Adrenal gland (tissue), 12 donors: ENCODE results near the gene SMIM24. TPM values are rescaled to one million over a fixed set of nuclear protein-coding genes. Genes with fewer than 3 reads are reported as not detected.

Experiments used
- DNase-seq, 7 donors: peaks; one replicate each; pipeline ENCODE4 v3.0.0-alpha.2; 2019 to 2020
- H3K27ac ChIP-seq, 5 donors: fragments of 200-600 bp; sonication (generic) in 4 of 5; 1 replicate in 3 of 5; 2 replicates in 2 of 5; pipeline versions ENCODE4 v1.5.1 to v1.8.0; 2016 to 2020; ENCODE audit warnings: mild to moderate bottlenecking in 1 of 5
- H3K27me3 ChIP-seq: fragments of 200-600 bp; 2 replicates; pipeline ENCODE4 v1.8.0; 2021
- H3K36me3 ChIP-seq, 2 donors: fragments of 200-600 bp; replicated peaks in 1 of 2; 1 replicate in 1 of 2; 2 replicates in 1 of 2; pipeline versions ENCODE4 v1.5.1 to v1.8.0; 2018 to 2022
- H3K4me1 ChIP-seq, 2 donors: fragments of 200-600 bp; replicated peaks in 1 of 2; 1 replicate in 1 of 2; 2 replicates in 1 of 2; pipeline versions ENCODE4 v1.5.1 to v1.8.0; 2018 to 2021
- H3K4me3 ChIP-seq, 4 donors: fragments of 200-600 bp; sonication (generic) in 3 of 4; one replicate each; pipeline ENCODE4 v1.5.1; 2016 to 2018
- H3K9me3 ChIP-seq, 3 donors: fragments of 200-600 bp; sonication (generic) in 1 of 3; replicated peaks in 1 of 3; 1 replicate in 2 of 3; 2 replicates in 1 of 3; pipeline versions ENCODE4 v1.5.1 to v1.8.0; 2016 to 2021
- POLR2A ChIP-seq, 2 donors: fragments of 450-650 bp; IDR thresholded peaks; one replicate each; pipeline ENCODE4 v1.6.1; 2017; ENCODE audit warnings: antibody characterized with exemption in 2 of 2, mild to moderate bottlenecking in 2 of 2, moderate library complexity in 1 of 2
- WGBS, 4 donors: extraction: QIAGEN DNeasy Blood & Tissue Kit in 2 of 4; methylation state at CpG; one replicate each; pipeline versions ENCODE4 v1.1.5 to v1.1.7; 2013 to 2017; 5-methylcytosine and 5-hydroxymethylcytosine counted together
- intact Hi-C, 2 donors: fragments of 100-400 bp; cut with DNase I; formaldehyde crosslinking; loops; one replicate each; pipeline versions ENCODE4 v1.14.1 to v1.15.0; 2022 to 2023
- polyA plus RNA-seq, 3 donors: library from polyadenylated mRNA; stranded (reverse); fragments of 200-250 nt in 2 of 3; fragments of 350-450 nt in 1 of 3; fragmentation: Illumina TruSeq in 1 of 3; extraction: RNeasy Lipid Tissue Mini Kit (QIAGEN cat#74804) in 1 of 3; gene quantifications; one replicate each; pipeline ENCODE4 v1.2.3, GENCODE V29; 2013 to 2014
- total RNA-seq, 9 donors: library from RNA; depleted of rRNA in 4 of 9; stranded (reverse); fragments of >200 nt in 4 of 9; fragments of 120-200 nt in 1 of 9; fragmentation: NEBNext Ultra II Directional in 1 of 9; extraction: Animal tissue kit (Norgen Biotek cat#: 25700) in 1 of 9; gene quantifications; one replicate each; pipeline versions ENCODE4 v1.1.0 to v1.2.4, GENCODE V29; 2013 to 2023
- TF ChIP-seq, protein P1 (sequence below), 6 experiments: fragments of 450-650 bp in 4 of 6; fragments of 200-600 bp in 2 of 6; sonication (generic) in 1 of 6; IDR thresholded peaks; 1 replicate in 5 of 6; 2 replicates in 1 of 6; pipeline versions ENCODE4 v1.5.1 to v1.8.0; 2016 to 2021; ENCODE audit warnings: antibody characterized with exemption in 6 of 6, mild to moderate bottlenecking in 2 of 6, moderate library complexity in 1 of 6
- donor health status: healthy with polysubstance abuse.
- donor health status: Bipolar disorder and iron deficiency.
- donor health status: DM: yes; HTN: yes; CAD: no.
- donor health status: DM: no; HTN: no; CAD: no.
- donor health status: DM: no; HTN: no; CAD: no.
- donor health status: DM: yes; HTN: yes; CAD: no.

Gene SMIM24
- total and polyA plus RNA-seq, 12 donors = 0.36 to 0.48 TPM; not detected in 10

GRCh38 chr19:3459089-3459881 lies 21.0 kb downstream of the SMIM24 start:
- peak; percentile 90 to 97 (median 94) for DNase-seq
- intact Hi-C loops = no loop called here
- no peaks in the 10 kb centered on the region for H3K27me3 ChIP-seq
- H3K9me3 ChIP-seq = no peaks in the 10 kb centered on the region
- 14 to 21% (median 15%) methylated on average over 17 to 26 of the region's 26 CpGs for WGBS, 4 donors
- H3K27ac ChIP-seq = peak overlapping the region; percentile 72 to 96 (median 73)
- H3K4me1 ChIP-seq = peaks cover 30 to 42% of the 10 kb centered on the region in 2 donors
- H3K4me3 ChIP-seq = no peak overlapping the region
- TF ChIP-seq POLR2A (IDR thresholded peaks at IDR 0.05) = no peak
- TF ChIP-seq, protein P1, sequence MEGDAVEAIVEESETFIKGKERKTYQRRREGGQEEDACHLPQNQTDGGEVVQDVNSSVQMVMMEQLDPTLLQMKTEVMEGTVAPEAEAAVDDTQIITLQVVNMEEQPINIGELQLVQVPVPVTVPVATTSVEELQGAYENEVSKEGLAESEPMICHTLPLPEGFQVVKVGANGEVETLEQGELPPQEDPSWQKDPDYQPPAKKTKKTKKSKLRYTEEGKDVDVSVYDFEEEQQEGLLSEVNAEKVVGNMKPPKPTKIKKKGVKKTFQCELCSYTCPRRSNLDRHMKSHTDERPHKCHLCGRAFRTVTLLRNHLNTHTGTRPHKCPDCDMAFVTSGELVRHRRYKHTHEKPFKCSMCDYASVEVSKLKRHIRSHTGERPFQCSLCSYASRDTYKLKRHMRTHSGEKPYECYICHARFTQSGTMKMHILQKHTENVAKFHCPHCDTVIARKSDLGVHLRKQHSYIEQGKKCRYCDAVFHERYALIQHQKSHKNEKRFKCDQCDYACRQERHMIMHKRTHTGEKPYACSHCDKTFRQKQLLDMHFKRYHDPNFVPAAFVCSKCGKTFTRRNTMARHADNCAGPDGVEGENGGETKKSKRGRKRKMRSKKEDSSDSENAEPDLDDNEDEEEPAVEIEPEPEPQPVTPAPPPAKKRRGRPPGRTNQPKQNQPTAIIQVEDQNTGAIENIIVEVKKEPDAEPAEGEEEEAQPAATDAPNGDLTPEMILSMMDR (IDR thresholded peaks at IDR 0.05) = no peak
- peaks cover 0 to 66% of the 10 kb centered on the region in 2 donors for H3K36me3 ChIP-seq

GRCh38 chr19:3458229-3459088 lies 21.9 kb downstream of the SMIM24 start:
- Histone ChIP-seq H3K27me3 (no peaks in the 10 kb centered on the region), H3K9me3 (no peaks in the 10 kb centered on the region), H3K4me3 (no peak overlapping the region), H3K27ac (peak overlapping the region; percentile 72 to 96 (median 73)), H3K4me1 (peaks cover 30 to 40% of the 10 kb centered on the region in 2 donors), H3K36me3 (peaks cover 0 to 68% of the 10 kb centered on the region in 2 donors)
- peak in 1 of 7 donors; percentile 59 for DNase-seq
- intact Hi-C loops = no loop called here
- 42 to 55% (median 43%) methylated on average over 11 to 19 of the region's 19 CpGs for WGBS, 4 donors
- TF ChIP-seq POLR2A (IDR thresholded peaks at IDR 0.05) = no peak
- TF ChIP-seq, protein P1 (IDR thresholded peaks at IDR 0.05) = no peak

GRCh38 chr19:3457528-3458228 lies 22.6 kb downstream of the SMIM24 start:
- peaks cover 30 to 40% of the 10 kb centered on the region in 2 donors for H3K4me1 ChIP-seq
- TF ChIP-seq, protein P1 (IDR thresholded peaks at IDR 0.05) = no peak
- no peak for TF ChIP-seq POLR2A (IDR thresholded peaks at IDR 0.05)
- H3K9me3 ChIP-seq = no peaks in the 10 kb centered on the region
- peak in 2 of 7 donors; percentile 41 to 58 for DNase-seq
- peaks cover 0 to 68% of the 10 kb centered on the region in 2 donors for H3K36me3 ChIP-seq
- no peaks in the 10 kb centered on the region for H3K27me3 ChIP-seq
- H3K4me3 ChIP-seq = no peak overlapping the region
- WGBS, 4 donors = 41 to 43% (median 42%) methylated on average over 14 to 22 of the region's 22 CpGs
- intact Hi-C loops = no loop called here
- H3K27ac ChIP-seq = peak overlapping the region; percentile 72 to 96 (median 73)
